Activated B cell treated with CpG ODN at 0.5 μM for 24 hours (primary cell): ENCODE results near the gene CAMK2D. TPM values are rescaled to one million over a fixed set of nuclear protein-coding genes. Genes with fewer than 3 reads are reported as not detected.

Experiments
- ATAC-seq: fragments of 200-7000 bp; cut with Tn5 transposase; one replicate; pipeline ENCODE4 v1.10.0; 2021; ENCODE audit warnings: low read depth, mild to moderate bottlenecking, moderate library complexity
- CTCF ChIA-PET: fragments of 350-600 bp; sonication (Branson Sonifier 250); formaldehyde crosslinking; loops from one replicate; lab custom pipeline; 2021; ENCODE audit warnings: antibody characterized with exemption; lab: Charles Lee
- POLR2A ChIA-PET: fragments of 350-600 bp; sonication (Branson Sonifier 250); formaldehyde crosslinking; loops from one replicate; lab custom pipeline; 2021; ENCODE audit warnings: antibody characterized with exemption; lab: Charles Lee
- DNase-seq: peaks from one replicate; pipeline ENCODE4 v3.0.0; 2022
- H3K27ac Mint-ChIP-seq: one replicate; pipeline ENCODE4 v1.8.0; 2020; ENCODE audit warnings: mixed read lengths
- H3K27me3 Mint-ChIP-seq: one replicate; pipeline ENCODE4 v1.8.0; 2021; ENCODE audit warnings: mixed read lengths
- H3K36me3 Mint-ChIP-seq: one replicate; pipeline ENCODE4 v1.8.0; 2021; ENCODE audit warnings: low read depth, mixed read lengths
- H3K4me1 Mint-ChIP-seq: one replicate; pipeline ENCODE4 v1.8.0; 2021; ENCODE audit warnings: mixed read lengths
- H3K4me3 Mint-ChIP-seq: one replicate; pipeline ENCODE4 v1.8.0; 2020; ENCODE audit warnings: mild to moderate bottlenecking, mixed read lengths
- H3K9me3 Mint-ChIP-seq: one replicate; pipeline ENCODE4 v1.8.0; 2020; ENCODE audit warnings: mixed read lengths
- CTCF ChIP-seq: fragments of 200-600 bp; IDR thresholded peaks from one replicate; pipeline ENCODE4 v1.8.0; 2022; ENCODE audit warnings: antibody characterized with exemption, mild to moderate bottlenecking
- intact Hi-C: fragments of 100-400 bp; cut with micrococcal nuclease; formaldehyde crosslinking; loops from one replicate; pipeline ENCODE4 v1.15.1; 2024
- total RNA-seq: library from RNA; stranded (reverse); gene quantifications from 2 replicates; pipeline ENCODE4 v1.2.3, GENCODE V29; 2022

The CAMK2D gene
- total RNA-seq, 1 donor from 2014 or later: 72.9 TPM

- Mint-ChIP-seq H3K27ac (no peak overlapping the region), H3K4me3 (no peak overlapping the region), H3K9me3 (no peaks in the 10 kb centered on the region), H3K27me3 (no peaks in the 10 kb centered on the region), H3K4me1 (peaks cover 6% of the 10 kb centered on the region), H3K36me3 (peaks cover 40% of the 10 kb centered on the region)
- ATAC-seq: no peak
- no peak for TF ChIP-seq CTCF
- no peak for DNase-seq
- intact Hi-C loops: no loop called here
- ChIA-PET CTCF (no interaction called here), POLR2A (no interaction called here)
Measured at GRCh38 chr4:113537203-113537602, 224.3 kb downstream of the CAMK2D start.

- CTCF ChIA-PET: interaction anchor here (1.3 kb wide), 1 partner anchor 13 kb away, joined by 4 read pairs; no protein-coding TSS in a partner anchor
Measured at GRCh38 chr4:113534711-113535110, 226.8 kb downstream of the CAMK2D start.

GRCh38 chr4:113531572-113531971 lies 230.0 kb downstream of the CAMK2D start:
- ChIA-PET POLR2A (no interaction called here), CTCF (no interaction called here)
- intact Hi-C loops: no loop called here
- TF ChIP-seq CTCF: no peak
- H3K36me3 Mint-ChIP-seq: peaks cover 74% of the 10 kb centered on the region
- peaks cover 2% of the 10 kb centered on the region for H3K4me1 Mint-ChIP-seq
- H3K4me3 Mint-ChIP-seq: no peak overlapping the region
- no peaks in the 10 kb centered on the region for H3K9me3 Mint-ChIP-seq
- no peak for ATAC-seq
- H3K27ac Mint-ChIP-seq: no peak overlapping the region
- no peak for DNase-seq
- no peaks in the 10 kb centered on the region for H3K27me3 Mint-ChIP-seq

More at GRCh38 chr4:113534711-113535110, 226.8 kb downstream of the CAMK2D start:
- Mint-ChIP-seq H3K9me3 (no peaks in the 10 kb centered on the region), H3K27ac (no peak overlapping the region), H3K27me3 (no peaks in the 10 kb centered on the region), H3K36me3 (peaks cover 59% of the 10 kb centered on the region), H3K4me1 (no peaks in the 10 kb centered on the region), H3K4me3 (no peak overlapping the region)
- POLR2A ChIA-PET: no interaction called here
- intact Hi-C loops: no loop called here
- TF ChIP-seq CTCF: no peak
- DNase-seq (no peak), ATAC-seq (no peak)

- peaks cover 77% of the 10 kb centered on the region for H3K36me3 Mint-ChIP-seq
- ChIA-PET POLR2A (interaction anchor here (1.0 kb wide), 1 partner anchor 234 kb away, joined by 3 read pairs; no protein-coding TSS in a partner anchor), CTCF (interaction anchor here (1.1 kb wide), 1 partner anchor 12 kb away, joined by 3 read pairs; no protein-coding TSS in a partner anchor)
- no peak overlapping the region for H3K4me3 Mint-ChIP-seq
- ATAC-seq (no peak), DNase-seq (no peak)
- H3K9me3 Mint-ChIP-seq: no peaks in the 10 kb centered on the region
- no peaks in the 10 kb centered on the region for H3K27me3 Mint-ChIP-seq
- intact Hi-C loops: no loop called here
- no peak overlapping the region for H3K27ac Mint-ChIP-seq
- no peak for TF ChIP-seq CTCF
- H3K4me1 Mint-ChIP-seq: peaks cover 12% of the 10 kb centered on the region
Measured at GRCh38 chr4:113528395-113528794, 233.1 kb downstream of the CAMK2D start.

GRCh38 chr4:113525521-113525920 lies 236.0 kb downstream of the CAMK2D start:
- intact Hi-C loops: no loop called here
- H3K4me1 Mint-ChIP-seq: peaks cover 12% of the 10 kb centered on the region
- H3K27ac Mint-ChIP-seq: no peak overlapping the region
- CTCF ChIA-PET: no interaction called here
- H3K4me3 Mint-ChIP-seq: no peak overlapping the region
- DNase-seq (no peak), ATAC-seq (no peak)
- POLR2A ChIA-PET: no interaction called here
- H3K27me3 Mint-ChIP-seq: no peaks in the 10 kb centered on the region
- no peaks in the 10 kb centered on the region for H3K9me3 Mint-ChIP-seq
- peaks cover 74% of the 10 kb centered on the region for H3K36me3 Mint-ChIP-seq
- TF ChIP-seq CTCF: no peak
